ENCODE data around the gene TEC.

Gene TEC

DNA sequence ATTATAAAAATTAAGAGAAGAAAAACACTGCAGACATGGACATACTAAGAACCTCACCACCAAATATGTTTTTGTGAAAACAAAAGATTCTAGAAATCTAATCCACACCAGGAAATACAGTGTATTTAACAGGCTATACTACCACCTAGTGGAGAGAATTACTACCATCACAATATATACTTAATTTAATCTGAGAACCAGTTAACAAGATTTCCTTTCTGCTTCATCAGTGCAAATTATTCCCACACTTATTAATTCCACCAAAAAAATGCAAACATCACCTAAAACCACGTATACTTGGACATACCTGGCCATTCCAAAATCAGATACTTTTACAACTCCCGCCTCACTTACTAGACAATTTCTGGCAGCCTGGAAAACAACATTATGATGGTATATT lies 128.6 kb downstream of the TEC start:
- H3K4me2 ChIP-seq: no peak overlapping the region
- TF ChIP-seq, protein P1, sequence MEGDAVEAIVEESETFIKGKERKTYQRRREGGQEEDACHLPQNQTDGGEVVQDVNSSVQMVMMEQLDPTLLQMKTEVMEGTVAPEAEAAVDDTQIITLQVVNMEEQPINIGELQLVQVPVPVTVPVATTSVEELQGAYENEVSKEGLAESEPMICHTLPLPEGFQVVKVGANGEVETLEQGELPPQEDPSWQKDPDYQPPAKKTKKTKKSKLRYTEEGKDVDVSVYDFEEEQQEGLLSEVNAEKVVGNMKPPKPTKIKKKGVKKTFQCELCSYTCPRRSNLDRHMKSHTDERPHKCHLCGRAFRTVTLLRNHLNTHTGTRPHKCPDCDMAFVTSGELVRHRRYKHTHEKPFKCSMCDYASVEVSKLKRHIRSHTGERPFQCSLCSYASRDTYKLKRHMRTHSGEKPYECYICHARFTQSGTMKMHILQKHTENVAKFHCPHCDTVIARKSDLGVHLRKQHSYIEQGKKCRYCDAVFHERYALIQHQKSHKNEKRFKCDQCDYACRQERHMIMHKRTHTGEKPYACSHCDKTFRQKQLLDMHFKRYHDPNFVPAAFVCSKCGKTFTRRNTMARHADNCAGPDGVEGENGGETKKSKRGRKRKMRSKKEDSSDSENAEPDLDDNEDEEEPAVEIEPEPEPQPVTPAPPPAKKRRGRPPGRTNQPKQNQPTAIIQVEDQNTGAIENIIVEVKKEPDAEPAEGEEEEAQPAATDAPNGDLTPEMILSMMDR (conservative IDR thresholded peaks at IDR 0.05; ENCODE audit: low read depth, low read length): peak; percentile 58
- no peak overlapping the region for H3K9ac ChIP-seq
- no peaks in the 10 kb centered on the region for H4K20me1 ChIP-seq (ENCODE audit: insufficient read depth)
- H3K36me3 ChIP-seq (ENCODE audit: insufficient read depth): no peaks in the 10 kb centered on the region
- H2AFZ ChIP-seq (ENCODE audit: low read depth): no peak overlapping the region
- no peaks in the 10 kb centered on the region for H3K79me2 ChIP-seq (ENCODE audit: insufficient read depth, low read depth)
- H3K4me1 ChIP-seq (ENCODE audit: low read depth, poor library complexity, severe bottlenecking): peaks cover 26% of the 10 kb centered on the region
- H3K27ac ChIP-seq: no peak overlapping the region
- H3K4me3 ChIP-seq (IDR thresholded peaks at IDR 0.05; ENCODE audit: insufficient read depth, low read depth, low read length): no peak overlapping the region
- no peaks in the 10 kb centered on the region for H3K27me3 ChIP-seq (ENCODE audit: insufficient read depth, low read depth)

DNA sequence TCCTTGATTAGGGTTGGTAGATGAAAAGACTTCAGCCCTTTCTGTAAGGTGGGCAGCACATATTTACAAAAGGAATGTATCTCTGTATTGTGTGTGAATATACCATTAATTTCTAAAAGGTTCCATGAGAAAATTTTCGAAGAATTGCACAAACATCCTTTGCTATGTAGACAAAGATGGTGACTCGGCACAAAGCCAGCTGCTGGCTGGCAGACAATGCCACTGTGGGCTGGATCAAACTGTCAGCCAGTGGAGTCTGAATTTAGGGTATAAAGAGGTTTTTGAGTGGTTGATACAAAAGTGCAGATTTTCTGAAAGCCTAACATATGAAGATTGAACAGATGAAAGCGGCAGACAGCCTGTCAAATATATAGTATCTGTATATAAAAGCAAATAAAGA lies 129.9 kb downstream of the TEC start:
- H3K4me2 ChIP-seq: peak overlapping the region; percentile 47; the same call in 1 of the 2 replicates
- no peaks in the 10 kb centered on the region for H3K36me3 ChIP-seq (ENCODE audit: insufficient read depth)
- no peaks in the 10 kb centered on the region for H3K79me2 ChIP-seq (ENCODE audit: insufficient read depth, low read depth)
- H3K27ac ChIP-seq: peak overlapping the region; percentile 6; the same call in 1 of the 2 replicates
- peak overlapping the region; percentile 12; the same call in 1 of the 2 replicates for H2AFZ ChIP-seq (ENCODE audit: low read depth)
- H3K4me1 ChIP-seq (ENCODE audit: low read depth, poor library complexity, severe bottlenecking): peaks cover 26% of the 10 kb centered on the region
- no peaks in the 10 kb centered on the region for H4K20me1 ChIP-seq (ENCODE audit: insufficient read depth)
- TF ChIP-seq, protein P1 (conservative IDR thresholded peaks at IDR 0.05; ENCODE audit: low read depth, low read length): no peak
- H3K9ac ChIP-seq: no peak overlapping the region
- H3K27me3 ChIP-seq (ENCODE audit: insufficient read depth, low read depth): no peaks in the 10 kb centered on the region
- H3K4me3 ChIP-seq (IDR thresholded peaks at IDR 0.05; ENCODE audit: insufficient read depth, low read depth, low read length): no peak overlapping the region

DNA sequence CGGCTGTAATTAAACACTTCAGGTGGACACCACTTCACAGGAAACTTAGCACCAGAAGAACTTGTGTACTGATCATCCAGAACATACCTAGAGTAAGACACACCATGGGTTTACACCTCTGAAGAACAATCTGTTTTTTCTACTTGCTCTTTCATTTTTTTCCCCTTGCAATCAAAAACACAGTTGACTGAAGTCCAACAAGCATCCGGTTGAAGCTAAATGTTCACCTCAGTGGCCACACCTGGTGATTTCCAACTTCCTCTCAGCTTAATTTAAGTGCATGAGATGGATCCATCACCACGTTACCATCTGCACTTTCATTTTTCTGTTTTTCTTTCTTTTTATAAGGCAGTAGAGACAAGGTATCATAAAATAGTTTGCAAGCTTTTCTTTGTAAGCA lies 130.7 kb downstream of the TEC start:
- H2AFZ ChIP-seq (ENCODE audit: low read depth): peak overlapping the region; percentile 12; the same call in 1 of the 2 replicates
- H3K27me3 ChIP-seq (ENCODE audit: insufficient read depth, low read depth): no peaks in the 10 kb centered on the region
- no peak overlapping the region for H3K4me3 ChIP-seq (IDR thresholded peaks at IDR 0.05; ENCODE audit: insufficient read depth, low read depth, low read length)
- peak overlapping the region; percentile 6; the same call in 1 of the 2 replicates for H3K27ac ChIP-seq
- H3K79me2 ChIP-seq (ENCODE audit: insufficient read depth, low read depth): no peaks in the 10 kb centered on the region
- H3K4me2 ChIP-seq: peak overlapping the region; percentile 47
- H4K20me1 ChIP-seq (ENCODE audit: insufficient read depth): no peaks in the 10 kb centered on the region
- TF ChIP-seq, protein P1 (conservative IDR thresholded peaks at IDR 0.05; ENCODE audit: low read depth, low read length): no peak
- no peaks in the 10 kb centered on the region for H3K36me3 ChIP-seq (ENCODE audit: insufficient read depth)
- H3K4me1 ChIP-seq (ENCODE audit: low read depth, poor library complexity, severe bottlenecking): peaks cover 26% of the 10 kb centered on the region
- no peak overlapping the region for H3K9ac ChIP-seq

DNA sequence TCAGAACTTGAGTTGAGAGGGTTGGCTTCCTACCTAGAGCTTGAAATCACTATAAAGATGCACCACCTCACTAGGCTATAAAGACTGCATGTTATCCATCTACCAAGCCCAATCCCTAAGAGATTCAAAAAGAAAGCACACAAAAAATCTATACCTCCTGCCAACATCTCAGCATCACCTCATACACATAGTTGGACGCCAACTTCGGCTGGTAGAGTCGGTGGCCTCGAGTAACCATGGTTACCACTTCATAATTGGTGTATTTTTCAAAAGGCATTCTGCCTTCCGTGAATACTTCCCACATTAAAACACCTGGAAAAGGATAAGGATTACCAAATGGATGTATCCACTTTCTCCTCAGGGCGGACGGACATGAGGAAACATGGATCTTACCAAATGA lies 131.1 kb downstream of the TEC start:
- Histone ChIP-seq H4K20me1 (ENCODE audit: insufficient read depth) (no peaks in the 10 kb centered on the region), H3K4me2 (peak overlapping the region; percentile 47), H3K27me3 (ENCODE audit: insufficient read depth, low read depth) (no peaks in the 10 kb centered on the region), H3K79me2 (ENCODE audit: insufficient read depth, low read depth) (no peaks in the 10 kb centered on the region), H2AFZ (ENCODE audit: low read depth) (peak overlapping the region; percentile 12; the same call in 1 of the 2 replicates), H3K36me3 (ENCODE audit: insufficient read depth) (no peaks in the 10 kb centered on the region), H3K9ac (no peak overlapping the region), H3K4me1 (ENCODE audit: low read depth, poor library complexity, severe bottlenecking) (peaks cover 26% of the 10 kb centered on the region), H3K4me3 (IDR thresholded peaks at IDR 0.05; ENCODE audit: insufficient read depth, low read depth, low read length) (no peak overlapping the region), H3K27ac (0 out of 2 replicates have a peak overlapping the region, but pooled peaks have one; percentile 6)
- TF ChIP-seq, protein P1 (conservative IDR thresholded peaks at IDR 0.05; ENCODE audit: low read depth, low read length): no peak
